Measurements from ENCODE around the gene SHCBP1L. TPM values are rescaled to one million over a fixed set of nuclear protein-coding genes. Genes with fewer than 3 reads are reported as not detected.

Gene SHCBP1L
- total RNA-seq, 2 donors from 2014 or later, result not detected

GRCh38 chr1:182971219-182971618 is 18.3 kb upstream of the SHCBP1L start:
- Histone ChIP-seq H3K36me3 (no peaks in the 10 kb centered on the region), H3K4me1 (no peaks in the 10 kb centered on the region), H3K27ac (no peak overlapping the region), H3K4me3 (no peak overlapping the region), H3K9me3 (no peaks in the 10 kb centered on the region), H3K27me3 (no peaks in the 10 kb centered on the region)
- DNase-seq (ENCODE audit: low spot score), result no peak
- no peak for TF ChIP-seq CTCF (IDR thresholded peaks at IDR 0.05)

GRCh38 chr1:182968836-182969734 is 16.1 kb upstream of the SHCBP1L start:
- Histone ChIP-seq H3K4me3 (no peak overlapping the region), H3K27me3 (no peaks in the 10 kb centered on the region), H3K4me1 (no peaks in the 10 kb centered on the region), H3K9me3 (no peaks in the 10 kb centered on the region), H3K27ac (no peak overlapping the region), H3K36me3 (no peaks in the 10 kb centered on the region)
- DNase-seq (ENCODE audit: low spot score), result no peak
- no peak for TF ChIP-seq CTCF (IDR thresholded peaks at IDR 0.05)

- no peak overlapping the region for H3K27ac ChIP-seq
Measured at GRCh38 chr1:182968151-182968741, 15.3 kb upstream of the SHCBP1L start.

GRCh38 chr1:182965861-182966260 is 12.9 kb upstream of the SHCBP1L start:
- no peak for DNase-seq (ENCODE audit: low spot score)
- Histone ChIP-seq H3K4me1 (no peaks in the 10 kb centered on the region), H3K27ac (no peak overlapping the region), H3K9me3 (no peaks in the 10 kb centered on the region), H3K27me3 (no peaks in the 10 kb centered on the region), H3K36me3 (no peaks in the 10 kb centered on the region), H3K4me3 (no peak overlapping the region)
- TF ChIP-seq CTCF (IDR thresholded peaks at IDR 0.05), result no peak

More at GRCh38 chr1:182968151-182968741, 15.3 kb upstream of the SHCBP1L start:
- TF ChIP-seq CTCF (IDR thresholded peaks at IDR 0.05), result no peak
- no peak for DNase-seq (ENCODE audit: low spot score)
- Histone ChIP-seq H3K9me3 (no peaks in the 10 kb centered on the region), H3K27me3 (no peaks in the 10 kb centered on the region), H3K36me3 (no peaks in the 10 kb centered on the region), H3K4me1 (no peaks in the 10 kb centered on the region), H3K4me3 (no peak overlapping the region)

- H3K27ac ChIP-seq, result no peak overlapping the region
- no peak for DNase-seq (ENCODE audit: low spot score)
- no peak for TF ChIP-seq CTCF (IDR thresholded peaks at IDR 0.05)
- H3K36me3 ChIP-seq, result no peaks in the 10 kb centered on the region
- no peaks in the 10 kb centered on the region for H3K27me3 ChIP-seq
- no peaks in the 10 kb centered on the region for H3K4me1 ChIP-seq
- H3K4me3 ChIP-seq, result no peak overlapping the region
- no peaks in the 10 kb centered on the region for H3K9me3 ChIP-seq
Measured at GRCh38 chr1:182965096-182965495, 12.1 kb upstream of the SHCBP1L start.
